Brain microvascular endothelial cell (primary cell): ENCODE results near the gene PNPO.
"Not testable (repeated sequence)": the region's sequence is repeated elsewhere in the genome, so short reads cannot be mapped to it uniquely, and the experiment has no call there.

Experiments used
- DNase-seq: peaks from one replicate; pipeline ENCODE4 v3.0.0-alpha.2; 2020
- H3K27ac ChIP-seq: fragments of 250-450 bp; sonication (Bioruptor Pico); 2 replicates; pipeline ENCODE4 v1.5.1; 2020; ENCODE audit warnings: mild to moderate bottlenecking, moderate library complexity
- H3K27me3 ChIP-seq: fragments of 250-450 bp; sonication (Bioruptor Pico); replicated peaks from 2 replicates; pipeline ENCODE4 v1.5.1; 2020; ENCODE audit warnings: mild to moderate bottlenecking
- H3K36me3 ChIP-seq: fragments of 250-450 bp; sonication (Bioruptor Pico); replicated peaks from 2 replicates; pipeline ENCODE4 v1.5.1; 2020; ENCODE audit warnings: mild to moderate bottlenecking
- H3K4me3 ChIP-seq: 2 replicates; pipeline ENCODE4 v1.5.1; 2011; ENCODE audit warnings: low read depth, mild to moderate bottlenecking, control low read depth, low read length, moderate library complexity
- CTCF ChIP-seq: IDR thresholded peaks from 2 replicates; pipeline ENCODE4 v1.5.1; 2011; ENCODE audit warnings: low read depth, mild to moderate bottlenecking, moderate library complexity, low read length, control low read depth, inconsistent platforms; ENCODE audit errors: missing control alignments
- in situ Hi-C: cut with HindIII; loops from 2 replicates; pipeline ENCODE4 v1.10.0; 2017; ENCODE audit warnings: low sequenced_read_pairs, low pct_ligation_motif_present

PNPO gene

GRCh38 chr17:47931848-47932247 is 9.5 kb upstream of the PNPO start:
- in situ Hi-C loops, result no loop called here
- Histone ChIP-seq H3K27ac (no peak overlapping the region), H3K36me3 (no peaks in the 10 kb centered on the region), H3K27me3 (no peaks in the 10 kb centered on the region), H3K4me3 (no peak overlapping the region)
- DNase-seq, result no peak
- TF ChIP-seq CTCF, result no peak

- Histone ChIP-seq H3K36me3 (no peaks in the 10 kb centered on the region), H3K27me3 (no peaks in the 10 kb centered on the region), H3K27ac (no peak overlapping the region), H3K4me3 (no peak overlapping the region)
- TF ChIP-seq CTCF, result no peak
- no peak for DNase-seq
- in situ Hi-C loops, result no loop called here
Observed at GRCh38 chr17:47934856-47935255, 6.5 kb upstream of the PNPO start.

GRCh38 chr17:47935468-47935867 is 5.9 kb upstream of the PNPO start:
- H3K36me3 ChIP-seq, H3K27ac ChIP-seq, in situ Hi-C loops, H3K4me3 ChIP-seq, H3K27me3 ChIP-seq, DNase-seq: not testable (repeated sequence)

GRCh38 chr17:47935961-47936360 is 5.4 kb upstream of the PNPO start:
- H3K27ac ChIP-seq, result no peak overlapping the region
- no peaks in the 10 kb centered on the region for H3K27me3 ChIP-seq
- no peaks in the 10 kb centered on the region for H3K36me3 ChIP-seq
- TF ChIP-seq CTCF, result no peak
- no peak overlapping the region for H3K4me3 ChIP-seq
- peak; percentile 43 for DNase-seq
- in situ Hi-C loops, result no loop called here

GRCh38 chr17:47937941-47938340 is 3.4 kb upstream of the PNPO start:
- Histone ChIP-seq H3K27ac (no peak overlapping the region), H3K4me3 (no peak overlapping the region), H3K36me3 (no peaks in the 10 kb centered on the region), H3K27me3 (no peaks in the 10 kb centered on the region)
- TF ChIP-seq CTCF, result no peak
- DNase-seq, result no peak
- in situ Hi-C loops, result no loop called here

GRCh38 chr17:47942096-47942510 is 732 bp downstream of the PNPO start:
- TF ChIP-seq CTCF, result no peak
- Histone ChIP-seq H3K27ac (peak overlapping the region; percentile 53), H3K36me3 (peaks cover 12% of the 10 kb centered on the region)

More at GRCh38 chr17:47942096-47942510, 732 bp downstream of the PNPO start:
- Histone ChIP-seq H3K27me3 (no peaks in the 10 kb centered on the region), H3K4me3 (peak overlapping the region; percentile 87)
- DNase-seq, result no peak
- in situ Hi-C loops, result no loop called here
